ENCODE results near the gene ASXL1. TPM values are rescaled to one million over a fixed set of nuclear protein-coding genes. Genes with fewer than 3 reads are reported as not detected.

ASXL1 gene
- total RNA-seq, 2 donors from 2014 or later, result 39.9 to 42.5 TPM

DNA sequence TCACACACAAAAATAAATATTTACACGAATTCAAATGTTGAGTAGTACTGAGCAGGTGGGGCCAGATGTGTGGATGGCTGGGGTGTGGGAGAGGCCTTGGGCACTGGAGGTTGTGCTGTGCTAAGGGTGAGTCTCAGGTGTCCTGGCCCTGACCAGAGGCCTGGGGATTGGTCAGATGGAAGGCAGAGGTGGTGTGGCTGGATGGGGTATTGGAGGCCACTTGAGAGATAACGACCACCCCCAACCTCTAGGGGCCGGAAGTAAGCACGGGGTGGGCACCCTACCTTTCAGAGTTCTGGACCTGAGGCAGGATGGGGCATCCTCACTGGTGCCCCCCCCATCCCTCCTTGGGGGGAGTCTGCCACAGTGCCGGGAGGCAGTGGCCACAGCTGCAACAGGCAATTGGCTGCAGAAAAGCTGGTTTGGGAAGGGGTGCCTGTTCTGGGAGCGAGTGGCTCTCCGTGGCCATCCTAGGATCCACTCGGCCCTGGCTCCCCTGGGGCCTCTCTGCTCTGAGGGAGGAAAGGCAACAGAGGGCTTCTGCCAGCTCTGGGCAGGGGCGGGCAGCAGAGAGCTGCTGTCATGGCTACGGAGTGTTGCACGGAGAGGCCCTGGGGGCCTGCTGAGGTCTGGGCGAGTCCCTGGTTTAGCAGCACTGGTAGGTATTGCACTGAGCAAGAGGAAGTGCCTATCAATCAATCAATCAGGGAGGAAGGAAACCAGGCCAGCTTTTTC lies 87.6 kb downstream of the ASXL1 start:
- peak; percentile 19 for ATAC-seq
- no peak for DNase-seq

GRCh38 chr20:32446301-32447100 lies 88.4 kb downstream of the ASXL1 start:
- intact Hi-C loops (cut with DNase I, micrococcal nuclease), result loop anchor here in 1 of 2 donors (10.0 kb wide), 1 partner anchor 82 kb away; no protein-coding TSS in a partner anchor
- ATAC-seq (no peak), DNase-seq (peak in 1 of 2 donors; percentile 18)

More for the DNA sequence above, 87.6 kb downstream of the ASXL1 start:
- intact Hi-C loops (cut with DNase I, micrococcal nuclease), result loop anchor here in 1 of 2 donors (10.0 kb wide), 1 partner anchor 81 kb away; no protein-coding TSS in a partner anchor

GRCh38 chr20:32447136-32448027 lies 89.3 kb downstream of the ASXL1 start:
- intact Hi-C loops (cut with DNase I, micrococcal nuclease), result loop anchor here in 1 of 2 donors (10.0 kb wide), 1 partner anchor 83 kb away; no protein-coding TSS in a partner anchor
- DNase-seq (peak in 1 of 2 donors; percentile 21), ATAC-seq (peak; percentile 9)

- intact Hi-C loops (cut with DNase I, micrococcal nuclease), result loop anchor here in 1 of 2 donors (10.0 kb wide), 1 partner anchor 84 kb away; no protein-coding TSS in a partner anchor
- DNase-seq, result peak in 1 of 2 donors; percentile 39
Measured at GRCh38 chr20:32448306-32449056, 90.3 kb downstream of the ASXL1 start.

GRCh38 chr20:32449057-32449889 lies 91.1 kb downstream of the ASXL1 start:
- ATAC-seq, result no peak

More at GRCh38 chr20:32448306-32449056, 90.3 kb downstream of the ASXL1 start:
- no peak for ATAC-seq

DNA sequence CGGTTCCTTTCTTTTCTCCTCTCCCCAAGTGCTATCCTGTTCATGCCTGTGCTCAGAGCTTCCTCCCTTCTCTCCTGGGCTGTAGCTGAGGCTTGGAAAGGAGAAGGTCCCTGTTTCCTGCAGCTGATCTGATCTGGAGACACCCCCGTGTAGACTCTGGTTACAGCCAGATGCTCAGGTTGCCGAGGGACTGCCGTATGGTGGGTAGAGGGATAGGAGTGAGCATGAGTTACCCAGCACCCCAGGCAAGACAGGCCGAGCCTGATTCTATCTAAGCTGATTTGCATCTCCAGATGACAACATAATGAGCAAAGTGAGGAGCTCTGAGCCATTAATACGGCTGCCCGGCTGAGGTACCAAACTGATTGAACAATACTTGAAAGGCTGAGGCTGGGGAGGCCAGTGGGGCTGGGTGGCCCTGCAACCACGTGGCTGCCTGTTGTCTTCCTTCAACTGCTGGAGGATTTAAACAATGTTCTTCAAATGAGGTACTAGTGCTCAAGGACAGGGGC lies 91.8 kb downstream of the ASXL1 start:
- DNase-seq (peak in 1 of 2 donors; percentile 18), ATAC-seq (no peak)
- intact Hi-C loops (cut with DNase I, micrococcal nuclease), result loop anchor here in 1 of 2 donors (10.0 kb wide), 1 partner anchor 85 kb away; no protein-coding TSS in a partner anchor

More at GRCh38 chr20:32449057-32449889, 91.1 kb downstream of the ASXL1 start:
- peak in 1 of 2 donors; percentile 21 for DNase-seq
- intact Hi-C loops (cut with DNase I, micrococcal nuclease), result loop anchor here in 1 of 2 donors (10.0 kb wide), 1 partner anchor 84 kb away; no protein-coding TSS in a partner anchor

GRCh38 chr20:32450484-32451061 lies 92.4 kb downstream of the ASXL1 start:
- ATAC-seq, result no peak

DNA sequence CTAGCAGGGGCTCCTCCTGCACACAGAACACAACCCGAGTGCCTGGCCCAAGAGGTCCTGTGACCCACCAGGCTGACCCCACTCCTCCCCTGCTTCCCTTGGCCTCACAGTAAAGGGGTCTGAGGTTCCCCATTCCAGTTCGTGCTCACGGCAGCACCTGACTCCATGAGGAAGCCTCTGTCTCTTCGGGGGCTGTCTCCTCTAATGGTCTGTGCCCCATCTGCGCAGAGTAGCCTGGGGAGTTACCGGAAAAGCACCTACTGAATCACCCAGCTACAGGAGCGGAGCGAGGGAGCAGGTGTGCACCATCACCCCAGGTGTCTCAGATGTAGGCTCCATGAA lies 93.2 kb downstream of the ASXL1 start:
- ATAC-seq (no peak), DNase-seq (peak in 1 of 2 donors; percentile 12)
- intact Hi-C loops (cut with DNase I, micrococcal nuclease), result no loop called here

More at GRCh38 chr20:32450484-32451061, 92.4 kb downstream of the ASXL1 start:
- intact Hi-C loops (cut with DNase I, micrococcal nuclease), result no loop called here
- peak in 1 of 2 donors; percentile 15 for DNase-seq

DNA sequence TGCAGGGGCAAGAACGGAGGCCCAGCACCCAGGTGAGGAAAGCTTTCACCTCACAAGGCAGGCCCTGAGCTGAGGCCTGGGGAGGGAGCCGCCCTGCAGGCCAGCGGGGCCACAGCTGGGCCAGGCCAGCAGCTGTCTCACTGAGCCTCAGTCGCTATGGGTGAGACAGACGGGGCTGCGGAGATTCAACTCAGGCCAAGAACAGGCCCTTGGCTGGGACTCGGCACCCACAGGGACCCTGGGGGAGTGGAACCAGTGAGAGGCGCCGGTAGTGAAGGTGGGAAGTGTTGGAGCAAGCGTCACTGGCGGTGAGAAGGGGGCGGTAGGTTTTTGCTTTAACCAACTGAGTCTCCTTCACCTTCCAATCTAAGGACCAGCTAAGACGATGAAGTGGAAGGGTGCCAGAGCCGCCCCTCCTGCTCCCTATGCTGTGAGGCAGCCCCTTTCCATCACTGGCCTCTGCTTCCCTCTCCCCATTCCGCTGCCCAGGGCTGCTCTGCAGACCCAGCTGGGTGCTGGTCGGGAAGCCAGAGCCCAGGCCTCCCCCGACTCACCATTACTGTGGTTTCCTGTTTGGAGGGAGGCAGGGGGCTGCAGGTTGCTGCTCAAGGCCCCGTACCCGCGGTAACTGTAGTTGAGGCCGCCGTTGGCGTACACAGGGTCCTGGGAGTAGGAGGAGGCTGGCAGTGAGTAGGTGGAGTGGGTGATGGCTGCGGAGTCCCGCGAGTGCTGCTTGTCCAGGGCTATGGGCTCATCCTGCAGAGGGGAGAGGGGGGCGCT lies 93.7 kb downstream of the ASXL1 start:
- ATAC-seq (no peak), DNase-seq (peak in 1 of 2 donors; percentile 20)
- intact Hi-C loops (cut with DNase I, micrococcal nuclease), result no loop called here

GRCh38 chr20:32452776-32453466 lies 94.8 kb downstream of the ASXL1 start:
- intact Hi-C loops (cut with DNase I, micrococcal nuclease), result no loop called here
- DNase-seq (no peak), ATAC-seq (no peak)

- intact Hi-C loops (cut with DNase I, micrococcal nuclease), result no loop called here
- ATAC-seq (no peak), DNase-seq (no peak)
Measured at GRCh38 chr20:32453467-32454163, 95.5 kb downstream of the ASXL1 start.

DNA sequence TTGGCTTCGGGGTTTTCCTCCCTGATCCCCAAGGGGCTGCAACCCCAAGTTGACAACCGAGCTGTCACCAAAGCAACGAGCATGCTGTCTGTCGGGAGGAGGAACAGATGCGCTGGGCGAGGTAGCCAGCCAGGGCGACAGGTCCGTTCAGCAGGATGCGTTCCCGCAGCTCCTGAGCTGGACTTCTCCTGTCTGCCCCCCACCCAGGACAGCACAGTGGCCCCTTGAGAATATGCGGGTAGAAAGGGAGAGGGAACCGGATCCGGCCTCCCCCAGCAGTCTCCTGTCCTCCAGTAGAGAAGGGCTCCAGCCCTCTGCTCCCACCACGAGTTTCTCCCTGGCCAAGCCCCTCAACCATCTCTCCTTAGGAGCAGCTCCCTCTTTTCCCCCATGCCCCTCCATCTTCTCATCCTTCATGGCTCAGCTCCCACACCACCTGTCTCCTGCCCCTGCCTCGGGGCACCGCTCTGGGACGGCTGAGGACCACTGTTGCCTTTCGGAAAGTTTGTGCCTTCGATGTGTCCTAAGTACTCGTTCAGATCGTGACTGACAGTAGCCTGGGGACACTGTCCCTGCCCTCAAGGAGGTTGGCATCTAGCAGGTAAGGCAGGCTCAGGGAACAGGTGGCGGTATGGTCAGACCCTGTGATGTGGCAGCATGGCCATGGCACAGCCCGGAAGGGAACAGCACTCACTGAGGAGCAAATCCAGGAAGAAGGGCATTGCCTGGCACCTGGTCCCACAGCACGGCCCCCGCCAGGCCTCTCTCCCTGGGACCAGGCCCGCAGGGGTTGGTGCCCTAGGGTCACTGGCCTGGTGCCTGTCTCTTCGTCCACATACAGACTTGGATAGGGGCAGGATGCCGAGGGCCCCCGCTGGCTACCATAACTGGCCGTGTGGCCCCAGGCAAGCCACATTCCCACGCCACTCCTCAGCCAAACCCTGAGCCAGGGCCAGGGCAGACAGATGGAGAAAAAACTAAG lies 96.3 kb downstream of the ASXL1 start:
- DNase-seq (no peak), ATAC-seq (no peak)

GRCh38 chr20:32455171-32455900 lies 97.2 kb downstream of the ASXL1 start:
- intact Hi-C loops (cut with DNase I, micrococcal nuclease), result no loop called here
- ATAC-seq (no peak), DNase-seq (no peak)

More for the DNA sequence above, 96.3 kb downstream of the ASXL1 start:
- intact Hi-C loops (cut with DNase I, micrococcal nuclease), result no loop called here
